ENCODE measurements around the gene NPPB.

DNA sequence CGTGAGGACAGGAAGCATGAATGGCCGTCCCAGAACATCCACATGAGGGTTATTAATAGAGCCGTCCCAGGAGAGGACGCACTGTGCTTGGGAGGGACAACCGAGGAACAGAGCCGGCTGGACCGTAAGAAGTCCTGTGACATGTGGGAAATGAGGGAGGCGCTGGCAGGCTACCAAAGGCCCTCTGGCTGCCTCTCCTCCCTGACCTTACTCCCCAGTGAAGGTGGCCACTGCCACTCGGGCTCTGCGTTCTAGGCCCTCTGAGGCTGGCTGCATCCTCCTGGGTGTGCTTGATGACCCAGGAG is 15.5 kb upstream of the NPPB start:
- TF ChIP-seq, protein P1, sequence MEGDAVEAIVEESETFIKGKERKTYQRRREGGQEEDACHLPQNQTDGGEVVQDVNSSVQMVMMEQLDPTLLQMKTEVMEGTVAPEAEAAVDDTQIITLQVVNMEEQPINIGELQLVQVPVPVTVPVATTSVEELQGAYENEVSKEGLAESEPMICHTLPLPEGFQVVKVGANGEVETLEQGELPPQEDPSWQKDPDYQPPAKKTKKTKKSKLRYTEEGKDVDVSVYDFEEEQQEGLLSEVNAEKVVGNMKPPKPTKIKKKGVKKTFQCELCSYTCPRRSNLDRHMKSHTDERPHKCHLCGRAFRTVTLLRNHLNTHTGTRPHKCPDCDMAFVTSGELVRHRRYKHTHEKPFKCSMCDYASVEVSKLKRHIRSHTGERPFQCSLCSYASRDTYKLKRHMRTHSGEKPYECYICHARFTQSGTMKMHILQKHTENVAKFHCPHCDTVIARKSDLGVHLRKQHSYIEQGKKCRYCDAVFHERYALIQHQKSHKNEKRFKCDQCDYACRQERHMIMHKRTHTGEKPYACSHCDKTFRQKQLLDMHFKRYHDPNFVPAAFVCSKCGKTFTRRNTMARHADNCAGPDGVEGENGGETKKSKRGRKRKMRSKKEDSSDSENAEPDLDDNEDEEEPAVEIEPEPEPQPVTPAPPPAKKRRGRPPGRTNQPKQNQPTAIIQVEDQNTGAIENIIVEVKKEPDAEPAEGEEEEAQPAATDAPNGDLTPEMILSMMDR (optimal IDR thresholded peaks at IDR 0.05 in 1 of 3, IDR thresholded peaks at IDR 0.05 in 1 of 3, conservative IDR thresholded peaks at IDR 0.05 in 1 of 3; ENCODE audit: extremely low read depth in 1 of 3, insufficient read depth in 2 of 3, low read length in 3 of 3), result no peak
- no peak for TF ChIP-seq EZH2 (IDR thresholded peaks at IDR 0.05; ENCODE audit: low read length)

Data from keratinocyte (primary cell).